Lung microvascular endothelial cell (primary cell): ENCODE results near the gene LMBR1. TPM values are rescaled to one million over a fixed set of nuclear protein-coding genes. Genes with fewer than 3 reads are reported as not detected.
"Not testable (repeated sequence)": the region's sequence is repeated elsewhere in the genome, so short reads cannot be mapped to it uniquely, and the experiment has no call there.

Source experiments
- DNase-seq, 2 donors: peaks; one replicate each; pipeline versions ENCODE4 v3.0.0 to v3.0.0-alpha.2; 2010; ENCODE audit warnings: low read depth in 2 of 2
- total RNA-seq: library from RNA; depleted of rRNA; stranded (reverse); fragments of >200 nt; gene quantifications from 2 replicates; pipeline ENCODE4 v1.2.1, GENCODE V29; 2014

LMBR1 gene
- total RNA-seq, 1 donor from 2014 or later, result 125 TPM

GRCh38 chr7:156698512-156698911 is 194.5 kb downstream of the LMBR1 start:
- DNase-seq, result not testable (repeated sequence)

GRCh38 chr7:156697283-156697682 is 195.7 kb downstream of the LMBR1 start:
- not testable (repeated sequence) for DNase-seq

GRCh38 chr7:156693627-156694026 is 199.4 kb downstream of the LMBR1 start:
- DNase-seq, result no peak

- DNase-seq, result no peak
Observed at GRCh38 chr7:156692849-156693248, 200.1 kb downstream of the LMBR1 start.

GRCh38 chr7:156691764-156692163 is 201.2 kb downstream of the LMBR1 start:
- DNase-seq, result no peak

GRCh38 chr7:156684661-156685060 is 208.3 kb downstream of the LMBR1 start:
- DNase-seq, result no peak

GRCh38 chr7:156684251-156684650 is 208.7 kb downstream of the LMBR1 start:
- DNase-seq, result no peak

GRCh38 chr7:156682928-156683327 is 210.1 kb downstream of the LMBR1 start:
- no peak for DNase-seq

GRCh38 chr7:156680281-156680680 is 212.7 kb downstream of the LMBR1 start:
- no peak for DNase-seq

GRCh38 chr7:156677374-156678054 is 215.5 kb downstream of the LMBR1 start:
- no peak for DNase-seq

GRCh38 chr7:156676263-156676662 is 216.7 kb downstream of the LMBR1 start:
- no peak for DNase-seq

GRCh38 chr7:156675721-156676120 is 217.3 kb downstream of the LMBR1 start:
- no peak for DNase-seq

GRCh38 chr7:156673902-156674301 is 219.1 kb downstream of the LMBR1 start:
- no peak for DNase-seq

- DNase-seq, result no peak
Observed at GRCh38 chr7:156673454-156673853, 219.5 kb downstream of the LMBR1 start.

GRCh38 chr7:156669035-156669828 is 223.8 kb downstream of the LMBR1 start:
- DNase-seq, result no peak

- peak in 1 of 2 donors; percentile 12 for DNase-seq
Observed at GRCh38 chr7:156668130-156668741, 224.7 kb downstream of the LMBR1 start.

- no peak for DNase-seq
Observed at GRCh38 chr7:156667110-156667426, 225.9 kb downstream of the LMBR1 start.

GRCh38 chr7:156666368-156667109 is 226.4 kb downstream of the LMBR1 start:
- no peak for DNase-seq

GRCh38 chr7:156665101-156665500 is 227.9 kb downstream of the LMBR1 start:
- DNase-seq, result no peak

GRCh38 chr7:156662277-156662676 is 230.7 kb downstream of the LMBR1 start:
- DNase-seq, result no peak

GRCh38 chr7:156661637-156662036 is 231.3 kb downstream of the LMBR1 start:
- no peak for DNase-seq

- DNase-seq, result no peak
Observed at GRCh38 chr7:156659961-156660360, 233.0 kb downstream of the LMBR1 start.
